HepG2 (cell line): ENCODE data around the gene MEAF6. TPM values are rescaled to one million over a fixed set of nuclear protein-coding genes. Genes with fewer than 3 reads are reported as not detected.
A peak's percentile ranks its signal among the peaks of the same experiment; 100 is the strongest.

Source experiments
- ATF3 ChIP-seq: sonication (generic); formaldehyde crosslinking; IDR thresholded peaks from 2 replicates; pipeline ENCODE4 v1.4.0; 2020; ENCODE audit warnings: missing genetic modification reagents
- DNMT1 ChIP-seq: sonication (generic); formaldehyde crosslinking; IDR thresholded peaks from 2 replicates; pipeline ENCODE4 v1.5.1; 2020; ENCODE audit warnings: mild to moderate bottlenecking, missing genetic modification reagents
- HIVEP1 ChIP-seq: sonication (generic); formaldehyde crosslinking; IDR thresholded peaks from 2 replicates; pipeline ENCODE4 v1.4.0; 2020; ENCODE audit warnings: mild to moderate bottlenecking, missing genetic modification reagents
- NCOA2 ChIP-seq: sonication (generic); formaldehyde crosslinking; IDR thresholded peaks from 2 replicates; pipeline ENCODE4 v1.8.0; 2022; ENCODE audit warnings: inconsistent platforms
- NFKBIZ ChIP-seq: IDR thresholded peaks from 2 replicates; pipeline ENCODE4 v1.6.1; 2018; ENCODE audit warnings: missing genetic modification reagents, missing compliant biosample characterization
- PPARG ChIP-seq: conservative IDR thresholded peaks from 2 replicates; pipeline ENCODE4 v1.6.1; 2016; ENCODE audit warnings: missing biosample characterization, missing genetic modification reagents
- SRY ChIP-seq: sonication (generic); formaldehyde crosslinking; IDR thresholded peaks from 2 replicates; pipeline ENCODE4 v1.8.0; 2022; ENCODE audit warnings: mild to moderate bottlenecking, missing genetic modification reagents
- TFDP2 ChIP-seq: sonication (generic); formaldehyde crosslinking; IDR thresholded peaks from 2 replicates; pipeline ENCODE4 v1.4.0; 2020; ENCODE audit warnings: missing genetic modification reagents
- ZBTB4 ChIP-seq: sonication (generic); formaldehyde crosslinking; IDR thresholded peaks from 2 replicates; pipeline ENCODE4 v1.4.0; 2020; ENCODE audit warnings: missing genetic modification reagents, mild to moderate bottlenecking, borderline replicate concordance
- ZFP37 ChIP-seq: sonication (generic); formaldehyde crosslinking; IDR thresholded peaks from 2 replicates; pipeline ENCODE4 v1.4.0; 2020; ENCODE audit warnings: missing genetic modification reagents, borderline replicate concordance
- ZNF235 ChIP-seq: sonication (generic); formaldehyde crosslinking; IDR thresholded peaks from 2 replicates; pipeline ENCODE4 v1.8.1; 2023; ENCODE audit warnings: mild to moderate bottlenecking, missing genetic modification reagents, borderline replicate concordance
- ZNF317 ChIP-seq: sonication (generic); formaldehyde crosslinking; IDR thresholded peaks from 2 replicates; pipeline ENCODE4 v1.5.0; 2020; ENCODE audit warnings: mild to moderate bottlenecking, missing genetic modification reagents
- ZNF446 ChIP-seq: sonication (generic); formaldehyde crosslinking; IDR thresholded peaks from 2 replicates; pipeline ENCODE4 v1.5.0; 2020; ENCODE audit warnings: mild to moderate bottlenecking, missing genetic modification reagents
- ZSCAN12 ChIP-seq: sonication (generic); formaldehyde crosslinking; IDR thresholded peaks from 2 replicates; pipeline ENCODE4 v1.9.0; 2021; ENCODE audit warnings: mild to moderate bottlenecking, missing genetic modification reagents
- polyA plus RNA-seq, 8 experiments: library from polyadenylated mRNA; depleted of rRNA in 3 of 8; stranded (reverse) in 7 of 8; unstranded in 1 of 8; fragments of >200 nt; fragmentation: Illumina TruSeq in 4 of 8; extraction: Trizol in 4 of 8; gene quantifications; 2 replicates each; pipeline versions ENCODE4 v1.2.1 to v1.2.3, GENCODE V29; 2011 to 2016; ENCODE audit warnings: low read depth in 4 of 8, missing spikeins in 1 of 8, mixed read lengths in 1 of 8; ENCODE audit not compliant: insufficient read depth in 1 of 8
- total RNA-seq, 5 experiments: library from RNA; depleted of rRNA; stranded (reverse); fragments of >200 nt; fragmentation: Illumina TruSeq; extraction: Trizol; gene quantifications; 2 replicates each; pipeline ENCODE4 v1.2.3, GENCODE V29; 2016; ENCODE audit warnings: low read depth in 1 of 5
- TF ChIP-seq, protein P1 (sequence below): sonication (generic); formaldehyde crosslinking; IDR thresholded peaks from 2 replicates; pipeline ENCODE4 v1.4.0; 2020; ENCODE audit warnings: mild to moderate bottlenecking, missing genetic modification reagents, borderline replicate concordance
- TF ChIP-seq, protein P2 (sequence below): sonication (generic); formaldehyde crosslinking; IDR thresholded peaks from 2 replicates; pipeline ENCODE4 v1.4.0; 2020; ENCODE audit warnings: missing genetic modification reagents, borderline replicate concordance
- TF ChIP-seq, protein P3 (sequence below): IDR thresholded peaks from 2 replicates; pipeline ENCODE4 v1.6.1; 2016; ENCODE audit warnings: mild to moderate bottlenecking, missing biosample characterization, missing genetic modification reagents

The MEAF6 gene
- total and polyA plus RNA-seq, 2 of the 13 experiments (the other 11 are each of a cell fraction or from before 2014, with no cell fraction given), result 29.5 to 45.6 TPM

DNA sequence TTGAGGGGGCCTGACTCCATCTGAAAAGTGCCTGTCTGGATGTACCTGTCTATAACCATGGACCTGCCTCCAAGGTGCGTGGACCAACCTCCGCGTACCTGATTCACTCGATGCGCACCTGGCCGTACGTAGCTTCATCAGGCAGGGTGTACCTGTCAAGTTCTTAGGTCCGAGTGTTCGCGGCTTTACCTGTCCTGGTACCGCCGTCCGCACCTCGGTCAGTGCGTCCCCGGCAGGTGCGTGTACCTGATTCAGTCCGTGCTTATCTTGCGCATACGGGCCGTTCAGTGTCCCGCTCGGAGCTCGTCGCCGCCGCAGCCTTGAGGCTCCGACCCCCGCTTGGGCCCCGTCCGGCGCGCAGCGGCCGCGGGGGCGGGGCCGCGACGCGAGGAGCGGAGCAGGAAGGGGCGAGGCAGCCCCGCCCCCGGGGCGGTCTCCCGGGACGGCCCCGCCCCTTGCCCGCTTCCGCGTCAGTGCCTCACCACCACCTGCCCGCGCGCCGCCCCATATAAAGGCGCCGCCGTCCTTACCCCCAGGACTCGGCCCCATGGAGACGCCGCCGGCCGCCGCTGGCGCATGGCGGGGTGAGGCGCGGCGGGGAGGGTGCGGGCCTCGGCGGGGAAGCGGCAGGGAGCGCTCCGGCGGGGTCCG is 40.4 kb downstream of the MEAF6 start, which contains the start of gene ZC3H12A (continued):
- TF ChIP-seq, protein P1, sequence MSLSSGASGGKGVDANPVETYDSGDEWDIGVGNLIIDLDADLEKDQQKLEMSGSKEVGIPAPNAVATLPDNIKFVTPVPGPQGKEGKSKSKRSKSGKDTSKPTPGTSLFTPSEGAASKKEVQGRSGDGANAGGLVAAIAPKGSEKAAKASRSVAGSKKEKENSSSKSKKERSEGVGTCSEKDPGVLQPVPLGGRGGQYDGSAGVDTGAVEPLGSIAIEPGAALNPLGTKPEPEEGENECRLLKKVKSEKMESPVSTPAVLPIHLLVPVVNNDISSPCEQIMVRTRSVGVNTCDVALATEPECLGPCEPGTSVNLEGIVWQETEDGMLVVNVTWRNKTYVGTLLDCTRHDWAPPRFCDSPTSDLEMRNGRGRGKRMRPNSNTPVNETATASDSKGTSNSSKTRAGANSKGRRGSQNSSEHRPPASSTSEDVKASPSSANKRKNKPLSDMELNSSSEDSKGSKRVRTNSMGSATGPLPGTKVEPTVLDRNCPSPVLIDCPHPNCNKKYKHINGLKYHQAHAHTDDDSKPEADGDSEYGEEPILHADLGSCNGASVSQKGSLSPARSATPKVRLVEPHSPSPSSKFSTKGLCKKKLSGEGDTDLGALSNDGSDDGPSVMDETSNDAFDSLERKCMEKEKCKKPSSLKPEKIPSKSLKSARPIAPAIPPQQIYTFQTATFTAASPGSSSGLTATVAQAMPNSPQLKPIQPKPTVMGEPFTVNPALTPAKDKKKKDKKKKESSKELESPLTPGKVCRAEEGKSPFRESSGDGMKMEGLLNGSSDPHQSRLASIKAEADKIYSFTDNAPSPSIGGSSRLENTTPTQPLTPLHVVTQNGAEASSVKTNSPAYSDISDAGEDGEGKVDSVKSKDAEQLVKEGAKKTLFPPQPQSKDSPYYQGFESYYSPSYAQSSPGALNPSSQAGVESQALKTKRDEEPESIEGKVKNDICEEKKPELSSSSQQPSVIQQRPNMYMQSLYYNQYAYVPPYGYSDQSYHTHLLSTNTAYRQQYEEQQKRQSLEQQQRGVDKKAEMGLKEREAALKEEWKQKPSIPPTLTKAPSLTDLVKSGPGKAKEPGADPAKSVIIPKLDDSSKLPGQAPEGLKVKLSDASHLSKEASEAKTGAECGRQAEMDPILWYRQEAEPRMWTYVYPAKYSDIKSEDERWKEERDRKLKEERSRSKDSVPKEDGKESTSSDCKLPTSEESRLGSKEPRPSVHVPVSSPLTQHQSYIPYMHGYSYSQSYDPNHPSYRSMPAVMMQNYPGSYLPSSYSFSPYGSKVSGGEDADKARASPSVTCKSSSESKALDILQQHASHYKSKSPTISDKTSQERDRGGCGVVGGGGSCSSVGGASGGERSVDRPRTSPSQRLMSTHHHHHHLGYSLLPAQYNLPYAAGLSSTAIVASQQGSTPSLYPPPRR (CRISPR knock-in tag), result no peak
- TF ChIP-seq ZNF235 (CRISPR knock-in tag), result no peak
- TF ChIP-seq DNMT1 (CRISPR knock-in tag), result no peak
- TF ChIP-seq ZFP37 (CRISPR knock-in tag), result no peak
- TF ChIP-seq PPARG (CRISPR knock-in tag), result no peak
- TF ChIP-seq TFDP2, result peak; percentile 45; the same call in 1 of the 2 replicates
- 0 out of 2 replicates have a peak, but pooled peaks have one; percentile 23 for TF ChIP-seq ZNF446
- no peak for TF ChIP-seq ZBTB4 (CRISPR knock-in tag)
- TF ChIP-seq NFKBIZ (CRISPR knock-in tag), result no peak
- TF ChIP-seq, protein P2, sequence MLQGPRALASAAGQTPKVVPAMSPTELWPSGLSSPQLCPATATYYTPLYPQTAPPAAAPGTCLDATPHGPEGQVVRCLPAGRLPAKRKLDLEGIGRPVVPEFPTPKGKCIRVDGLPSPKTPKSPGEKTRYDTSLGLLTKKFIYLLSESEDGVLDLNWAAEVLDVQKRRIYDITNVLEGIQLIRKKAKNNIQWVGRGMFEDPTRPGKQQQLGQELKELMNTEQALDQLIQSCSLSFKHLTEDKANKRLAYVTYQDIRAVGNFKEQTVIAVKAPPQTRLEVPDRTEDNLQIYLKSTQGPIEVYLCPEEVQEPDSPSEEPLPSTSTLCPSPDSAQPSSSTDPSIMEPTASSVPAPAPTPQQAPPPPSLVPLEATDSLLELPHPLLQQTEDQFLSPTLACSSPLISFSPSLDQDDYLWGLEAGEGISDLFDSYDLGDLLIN (CRISPR knock-in tag), result no peak
- no peak for TF ChIP-seq SRY (CRISPR knock-in tag)
- TF ChIP-seq ATF3 (CRISPR knock-in tag), result no peak
- TF ChIP-seq HIVEP1 (CRISPR knock-in tag), result no peak
- peak; percentile 18; the same call in 1 of the 2 replicates for TF ChIP-seq NCOA2 (CRISPR knock-in tag)
- no peak for TF ChIP-seq ZSCAN12
- TF ChIP-seq, protein P3, sequence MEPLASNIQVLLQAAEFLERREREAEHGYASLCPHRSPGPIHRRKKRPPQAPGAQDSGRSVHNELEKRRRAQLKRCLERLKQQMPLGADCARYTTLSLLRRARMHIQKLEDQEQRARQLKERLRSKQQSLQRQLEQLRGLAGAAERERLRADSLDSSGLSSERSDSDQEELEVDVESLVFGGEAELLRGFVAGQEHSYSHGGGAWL, result peak; percentile 68; the same call in 1 of the 2 replicates
- no peak for TF ChIP-seq ZNF317 (CRISPR knock-in tag)
